B cell (primary cell): ENCODE results near the gene TRIP4. TPM values are rescaled to one million over a fixed set of nuclear protein-coding genes. Genes with fewer than 3 reads are reported as not detected.
A peak's percentile ranks its signal among the peaks of the same experiment; 100 is the strongest.

Experiments used
- ATAC-seq: fragments of 200-7000 bp; cut with Tn5 transposase; one replicate; pipeline ENCODE4 v1.10.0; 2021; ENCODE audit warnings: low read depth, mild to moderate bottlenecking, moderate number of reproducible peaks, moderate library complexity
- CTCF ChIA-PET: fragments of 350-600 bp; sonication (Branson Sonifier 250); formaldehyde crosslinking; loops from one replicate; lab custom pipeline; 2021; ENCODE audit warnings: antibody characterized with exemption, inconsistent platforms; lab: Charles Lee
- POLR2A ChIA-PET: fragments of 350-600 bp; sonication (Branson Sonifier 250); formaldehyde crosslinking; loops from one replicate; lab custom pipeline; 2021; ENCODE audit warnings: antibody characterized with exemption; lab: Charles Lee
- DNase-seq: peaks from one replicate; pipeline ENCODE4 v3.0.0; 2013
- H2AFZ ChIP-seq: 2 replicates; pipeline ENCODE4 v1.6.1; 2012; ENCODE audit warnings: mild to moderate bottlenecking, low read depth, low read length; ENCODE audit not compliant: insufficient read depth, poor library complexity, severe bottlenecking
- H3K27ac ChIP-seq, 2 donors: 1 replicate in 1 of 2; 2 replicates in 1 of 2; pipeline ENCODE4 v1.5.1; 2012 to 2013; ENCODE audit warnings: low read length in 2 of 2, mild to moderate bottlenecking in 2 of 2, moderate library complexity in 1 of 2
- H3K27me3 ChIP-seq, 4 experiments: fragments of 200-600 bp in 1 of 4; sonication (generic) in 1 of 4; replicated peaks in 1 of 4; 1 replicate in 2 of 4; 2 replicates in 2 of 4; pipeline versions ENCODE4 v1.6.1 to v1.7.0; 2013 to 2016; ENCODE audit warnings: low read length in 3 of 4, mild to moderate bottlenecking in 2 of 4, mixed read lengths in 1 of 4, moderate library complexity in 1 of 4; ENCODE audit not compliant: insufficient read depth in 4 of 4, control insufficient read depth in 3 of 4; ENCODE audit errors: control extremely low read depth in 1 of 4
- H3K36me3 ChIP-seq, 2 experiments: replicated peaks in 1 of 2; 1 replicate in 1 of 2; 2 replicates in 1 of 2; pipeline versions ENCODE4 v1.6.1 to v1.7.1; 2013; ENCODE audit warnings: low read length in 1 of 2; ENCODE audit not compliant: insufficient read depth in 2 of 2, control insufficient read depth in 1 of 2; ENCODE audit errors: control extremely low read depth in 1 of 2, extremely low read depth in 1 of 2
- H3K4me1 ChIP-seq, 2 donors: fragments of 200-600 bp in 1 of 2; sonication (generic) in 1 of 2; 1 replicate in 1 of 2; 2 replicates in 1 of 2; pipeline versions ENCODE4 v1.5.1 to v1.6.1; 2013 to 2017; ENCODE audit warnings: low read length in 2 of 2; ENCODE audit not compliant: control insufficient read depth in 2 of 2, insufficient read depth in 2 of 2
- H3K4me2 ChIP-seq: replicated peaks from 2 replicates; pipeline ENCODE3; 2012; ENCODE audit warnings: mild to moderate bottlenecking, low read depth, low read length; ENCODE audit not compliant: poor library complexity, severe bottlenecking
- H3K4me3 ChIP-seq, 5 experiments: fragments of 200-600 bp in 1 of 5; sonication (generic) in 1 of 5; 1 replicate in 3 of 5; 2 replicates in 2 of 5; pipeline versions ENCODE4 v1.5.1 to v1.7.0; 2011 to 2016; ENCODE audit warnings: low read length in 4 of 5, mild to moderate bottlenecking in 4 of 5, low read depth in 2 of 5, control low read depth in 1 of 5, moderate library complexity in 1 of 5; ENCODE audit not compliant: insufficient read depth in 1 of 5; ENCODE audit errors: control extremely low read depth in 1 of 5, extremely low read depth in 1 of 5
- H3K79me2 ChIP-seq: fragments of 200-600 bp; sonication (generic); one replicate; pipeline ENCODE4 v1.6.0; 2016; ENCODE audit warnings: low read length; ENCODE audit not compliant: control insufficient read depth, insufficient read depth
- H3K9ac ChIP-seq: fragments of 200-600 bp; sonication (generic); 2 replicates; pipeline ENCODE4 v1.6.1; 2017; ENCODE audit warnings: mild to moderate bottlenecking, low read length, moderate library complexity
- H3K9me3 ChIP-seq, 3 donors: one replicate each; pipeline versions ENCODE4 v1.6.1 to v1.7.1; 2013; ENCODE audit warnings: low read length in 2 of 3; ENCODE audit not compliant: control insufficient read depth in 2 of 3, insufficient read depth in 1 of 3; ENCODE audit errors: control extremely low read depth in 1 of 3
- H4K20me1 ChIP-seq: 2 replicates; pipeline ENCODE4 v1.6.0; 2012; ENCODE audit warnings: mild to moderate bottlenecking, low read length; ENCODE audit not compliant: insufficient read depth, control insufficient read depth, poor library complexity, severe bottlenecking
- H3K27ac Mint-ChIP-seq: one replicate; pipeline ENCODE4 v1.8.0; 2021; ENCODE audit warnings: mixed read lengths
- H3K27me3 Mint-ChIP-seq: one replicate; pipeline ENCODE4 v1.8.0; 2021; ENCODE audit warnings: mixed read lengths
- H3K4me1 Mint-ChIP-seq: one replicate; pipeline ENCODE4 v1.8.0; 2021; ENCODE audit warnings: mixed read lengths
- H3K4me3 Mint-ChIP-seq: one replicate; pipeline ENCODE4 v1.8.0; 2021; ENCODE audit warnings: mixed read lengths
- H3K9me3 Mint-ChIP-seq: one replicate; pipeline ENCODE4 v1.8.0; 2022; ENCODE audit warnings: mixed read lengths; ENCODE audit not compliant: insufficient read depth
- EZH2 ChIP-seq: IDR thresholded peaks from 2 replicates; pipeline ENCODE4 v1.6.1; 2012; ENCODE audit warnings: borderline replicate concordance, low read depth, mild to moderate bottlenecking, moderate library complexity, low read length; ENCODE audit not compliant: insufficient read depth, poor library complexity, severe bottlenecking
- WGBS: methylation state at CpG from one replicate; pipeline ENCODE4 v1.1.5; 2013; ENCODE audit warnings: missing lambda C conversion rate; ENCODE audit not compliant: insufficient coverage; 5-methylcytosine and 5-hydroxymethylcytosine counted together
- intact Hi-C: fragments of 100-400 bp; cut with micrococcal nuclease; formaldehyde crosslinking; loops from one replicate; pipeline ENCODE4 v1.10.0; 2022
- polyA plus RNA-seq: library from polyadenylated mRNA; depleted of rRNA; stranded (reverse); fragments of >200 nt; gene quantifications from 2 replicates; pipeline ENCODE4 v1.2.3, GENCODE V29; 2012
- total RNA-seq, 2 donors: library from RNA; stranded (reverse); fragments of 120-200 nt in 1 of 2; gene quantifications; 1 replicate in 1 of 2; 2 replicates in 1 of 2; pipeline versions ENCODE4 v1.2.3 to v1.2.4, GENCODE V29; 2013 to 2022
- TF ChIP-seq, protein P1 (sequence below): fragments of 200-600 bp; IDR thresholded peaks from one replicate; pipeline ENCODE4 v1.8.0; 2022; ENCODE audit warnings: antibody characterized with exemption, mild to moderate bottlenecking

Gene TRIP4
- total and polyA plus RNA-seq, 2 donors (not counting 1 experiment from before 2014, with no cell fraction given): 13.7 to 38.2 TPM

DNA sequence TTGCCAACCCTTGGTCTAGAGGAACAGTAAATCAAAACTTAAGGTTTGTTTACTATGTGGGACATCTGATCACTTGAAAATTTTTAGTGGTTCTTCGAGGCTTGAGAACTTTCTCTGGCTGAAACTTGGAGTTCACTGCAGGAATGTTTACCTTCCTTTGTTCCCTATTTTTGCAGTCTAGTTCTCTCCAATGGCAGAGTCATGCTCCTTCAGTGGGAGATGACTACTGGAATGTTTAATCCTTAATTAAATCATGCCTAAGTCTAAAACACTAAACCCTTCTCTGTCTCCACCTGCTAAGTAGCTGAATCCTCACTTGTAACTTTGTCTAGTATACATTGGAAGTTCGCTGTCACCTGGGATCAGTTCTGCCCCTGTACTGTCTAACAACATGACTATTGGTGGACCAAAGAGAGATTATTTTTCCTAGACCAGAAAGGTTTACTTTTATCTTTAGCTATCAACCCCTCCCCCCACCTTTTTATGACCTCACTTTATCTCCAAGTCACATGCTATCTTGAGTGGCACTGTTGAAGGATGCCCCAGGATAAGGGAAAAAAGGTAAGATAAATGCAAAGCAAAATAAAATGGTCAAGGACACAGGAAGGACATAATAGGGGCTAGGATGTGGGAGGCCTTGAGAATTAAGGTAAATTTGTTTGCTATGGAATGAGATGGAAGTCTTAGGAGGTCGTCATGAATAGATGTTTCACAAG is 71.6 kb downstream of the TRIP4 start:
- Mint-ChIP-seq H3K4me3 (peak overlapping the region; percentile 86), H3K4me1 (peaks cover 56% of the 10 kb centered on the region), H3K27ac (peak overlapping the region; percentile 74), H3K27me3 (no peaks in the 10 kb centered on the region), H3K9me3 (no peaks in the 10 kb centered on the region)
- Histone ChIP-seq H3K4me3 (no peak overlapping the region), H3K4me2 (peak overlapping the region; percentile 92), H3K27ac (no peak overlapping the region), H2AFZ (no peak overlapping the region), H3K27me3 (no peaks in the 10 kb centered on the region), H3K4me1 (peaks cover 50 to 51% of the 10 kb centered on the region in 2 donors), H3K9ac (no peak overlapping the region), H4K20me1 (peaks cover 5% of the 10 kb centered on the region), H3K9me3 (no peaks in the 10 kb centered on the region), H3K36me3 (no peaks in the 10 kb centered on the region), H3K79me2 (peaks cover 31% of the 10 kb centered on the region)
- no peak for DNase-seq
- TF ChIP-seq, protein P1, sequence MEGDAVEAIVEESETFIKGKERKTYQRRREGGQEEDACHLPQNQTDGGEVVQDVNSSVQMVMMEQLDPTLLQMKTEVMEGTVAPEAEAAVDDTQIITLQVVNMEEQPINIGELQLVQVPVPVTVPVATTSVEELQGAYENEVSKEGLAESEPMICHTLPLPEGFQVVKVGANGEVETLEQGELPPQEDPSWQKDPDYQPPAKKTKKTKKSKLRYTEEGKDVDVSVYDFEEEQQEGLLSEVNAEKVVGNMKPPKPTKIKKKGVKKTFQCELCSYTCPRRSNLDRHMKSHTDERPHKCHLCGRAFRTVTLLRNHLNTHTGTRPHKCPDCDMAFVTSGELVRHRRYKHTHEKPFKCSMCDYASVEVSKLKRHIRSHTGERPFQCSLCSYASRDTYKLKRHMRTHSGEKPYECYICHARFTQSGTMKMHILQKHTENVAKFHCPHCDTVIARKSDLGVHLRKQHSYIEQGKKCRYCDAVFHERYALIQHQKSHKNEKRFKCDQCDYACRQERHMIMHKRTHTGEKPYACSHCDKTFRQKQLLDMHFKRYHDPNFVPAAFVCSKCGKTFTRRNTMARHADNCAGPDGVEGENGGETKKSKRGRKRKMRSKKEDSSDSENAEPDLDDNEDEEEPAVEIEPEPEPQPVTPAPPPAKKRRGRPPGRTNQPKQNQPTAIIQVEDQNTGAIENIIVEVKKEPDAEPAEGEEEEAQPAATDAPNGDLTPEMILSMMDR: no peak
- no peak for TF ChIP-seq EZH2
- WGBS: 67% methylated on average over 1 of the region's 3 CpGs
- POLR2A ChIA-PET: no interaction called here
- CTCF ChIA-PET: interaction anchor here (0.5 to 2.4 kb wide), 3 partner anchors 71 to 193 kb away, joined by 4 to 6 read pairs (median 4); partner anchors contain the start of gene TRIP4
- ATAC-seq: no peak
- intact Hi-C loops: no loop called here

DNA sequence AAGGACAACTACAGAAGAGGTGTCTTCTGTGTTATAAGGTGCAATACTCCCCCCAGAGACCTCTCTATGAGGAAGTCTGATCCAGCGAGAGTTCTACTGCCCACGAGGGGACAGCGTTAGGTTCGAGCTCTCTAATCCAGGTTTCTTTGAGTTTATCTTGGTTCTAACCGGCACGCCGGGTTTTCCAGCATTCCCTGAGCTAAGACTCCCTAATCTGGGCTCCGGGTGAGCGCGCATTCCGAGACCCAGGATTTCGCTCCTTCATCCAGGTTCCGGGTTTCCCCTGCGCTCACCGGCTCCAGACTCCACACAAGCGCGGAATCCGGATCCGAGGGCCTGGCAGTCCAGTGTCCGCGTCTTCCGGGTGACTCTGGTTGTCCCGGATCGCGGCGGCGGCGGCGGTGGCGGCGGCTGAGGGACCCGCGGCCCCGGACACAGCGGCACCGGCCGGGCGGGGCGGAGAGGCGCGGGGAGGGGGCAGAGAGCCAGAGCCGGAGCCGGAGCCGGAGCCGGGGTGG is 72.6 kb downstream of the TRIP4 start, which contains the start of gene ZNF609:
ZNF609 (plus strand) TSS at position 373 of the 518 bp plus-strand sequence. CDS start 38,842 bp downstream, outside the sequence.
- TF ChIP-seq, protein P1: no peak
- no peak for TF ChIP-seq EZH2
- peak within 1 kb of the TSS; percentile 92 for H3K4me2 ChIP-seq
- no peaks in the 10 kb centered on the region for H3K36me3 ChIP-seq
- WGBS: 0% methylated on average over 44 of the region's 45 CpGs
- H3K9me3 Mint-ChIP-seq: no peaks in the 10 kb centered on the region
- no peaks in the 10 kb centered on the region for H3K9me3 ChIP-seq
- H3K27ac Mint-ChIP-seq: peak within 1 kb of the TSS; percentile 75
- H2AFZ ChIP-seq: peak within 1 kb of the TSS; percentile 83
- peak within 1 kb of the TSS; percentile 86 for H3K4me3 Mint-ChIP-seq
- peaks cover 5% of the 10 kb centered on the region for H4K20me1 ChIP-seq
- DNase-seq: peak; percentile 89
- no peaks in the 10 kb centered on the region for H3K27me3 ChIP-seq
- peak within 1 kb of the TSS in 1 of 2 donors; percentile 53 for H3K27ac ChIP-seq
- peak within 1 kb of the TSS; percentile 52 to 72 (median 62) for H3K4me3 ChIP-seq
- ChIA-PET CTCF (interaction anchor here (1.5 to 2.4 kb wide), 2 partner anchors 72 to 192 kb away, joined by 4 to 6 read pairs; partner anchors contain the start of gene TRIP4), POLR2A (interaction anchor here (0.5 to 1.1 kb wide), 4 partner anchors 38 to 242 kb away, joined by 3 to 4 read pairs (median 4); partner anchors contain the start of gene TRIP4)
- no peaks in the 10 kb centered on the region for H3K27me3 Mint-ChIP-seq
- peaks cover 41% of the 10 kb centered on the region for H3K79me2 ChIP-seq
- peak; percentile 86 for ATAC-seq
- intact Hi-C loops: loop anchor here (2.0 to 5.0 kb wide), 4 partner anchors 47 to 297 kb away; partner anchors contain the start of genes CSNK1G1, PPIB and TRIP4
- peaks cover 60 to 61% of the 10 kb centered on the region in 2 donors for H3K4me1 ChIP-seq
- H3K9ac ChIP-seq: peak within 1 kb of the TSS; percentile 71
- peaks cover 62% of the 10 kb centered on the region for H3K4me1 Mint-ChIP-seq
